DND-41 (cell line): ENCODE measurements around the gene POLD1.

Experiments
- ATAC-seq: fragments of 200-7000 bp; cut with Tn5 transposase; 3 replicates; pipeline ENCODE4 v1.9.1; 2021; ENCODE audit warnings: low read depth; ENCODE audit not compliant: insufficient read depth
- DNase-seq: peaks from one replicate; pipeline ENCODE4 v3.0.0-alpha.2; 2020
- H2AFZ ChIP-seq: 2 replicates; pipeline ENCODE4 v1.6.0; 2012; ENCODE audit warnings: low read depth, low read length
- H3K27ac ChIP-seq: 2 replicates; pipeline ENCODE4 v1.5.1; 2012; ENCODE audit warnings: low read length, inconsistent platforms
- H3K27me3 ChIP-seq: fragments of 200-600 bp; sonication (generic); 2 replicates; pipeline ENCODE4 v1.6.0; 2012; ENCODE audit warnings: low read length, mild to moderate bottlenecking, inconsistent platforms; ENCODE audit not compliant: insufficient read depth, poor library complexity
- H3K36me3 ChIP-seq: 2 replicates; pipeline ENCODE4 v1.5.1; 2012; ENCODE audit warnings: low read length, inconsistent platforms; ENCODE audit not compliant: insufficient read depth
- H3K4me1 ChIP-seq: 2 replicates; pipeline ENCODE4 v1.5.1; 2012; ENCODE audit warnings: mild to moderate bottlenecking, low read length; ENCODE audit not compliant: insufficient read depth
- H3K4me2 ChIP-seq: 2 replicates; pipeline ENCODE4 v1.6.0; 2012; ENCODE audit warnings: mild to moderate bottlenecking, moderate library complexity, low read length, inconsistent platforms; ENCODE audit not compliant: insufficient read depth
- H3K4me3 ChIP-seq, 2 experiments: fragments of 200-600 bp in 1 of 2; shearing (Covaris generic) in 1 of 2; 2 replicates each; pipeline ENCODE4 v1.5.1; 2012 to 2016; ENCODE audit warnings: inconsistent platforms in 2 of 2, low read length in 2 of 2, mild to moderate bottlenecking in 2 of 2, low read depth in 1 of 2, moderate library complexity in 1 of 2
- H3K79me2 ChIP-seq: 2 replicates; pipeline ENCODE4 v1.6.0; 2012; ENCODE audit warnings: low read length, inconsistent platforms; ENCODE audit not compliant: insufficient read depth
- H3K9ac ChIP-seq: 2 replicates; pipeline ENCODE4 v1.6.0; 2012; ENCODE audit warnings: low read depth, mild to moderate bottlenecking, inconsistent platforms, low read length, moderate library complexity
- H3K9me3 ChIP-seq: 2 replicates; pipeline ENCODE4 v1.5.1; 2012; ENCODE audit warnings: low read length, moderate library complexity, mild to moderate bottlenecking, inconsistent platforms; ENCODE audit not compliant: insufficient read depth, severe bottlenecking
- H4K20me1 ChIP-seq: 2 replicates; pipeline ENCODE4 v1.6.0; 2012; ENCODE audit warnings: low read length; ENCODE audit not compliant: insufficient read depth
- CTCF ChIP-seq: IDR thresholded peaks from 2 replicates; pipeline ENCODE4 v1.5.1; 2012; ENCODE audit warnings: borderline replicate concordance, low read length, moderate library complexity, mild to moderate bottlenecking; ENCODE audit not compliant: poor library complexity, severe bottlenecking; ENCODE audit errors: extremely low read depth
- EZH2 ChIP-seq: IDR thresholded peaks from 3 replicates; pipeline ENCODE4 v1.6.1; 2012; ENCODE audit warnings: borderline replicate concordance, low read depth, mild to moderate bottlenecking, moderate library complexity, low read length, inconsistent platforms; ENCODE audit not compliant: severe bottlenecking

The POLD1 gene

DNA sequence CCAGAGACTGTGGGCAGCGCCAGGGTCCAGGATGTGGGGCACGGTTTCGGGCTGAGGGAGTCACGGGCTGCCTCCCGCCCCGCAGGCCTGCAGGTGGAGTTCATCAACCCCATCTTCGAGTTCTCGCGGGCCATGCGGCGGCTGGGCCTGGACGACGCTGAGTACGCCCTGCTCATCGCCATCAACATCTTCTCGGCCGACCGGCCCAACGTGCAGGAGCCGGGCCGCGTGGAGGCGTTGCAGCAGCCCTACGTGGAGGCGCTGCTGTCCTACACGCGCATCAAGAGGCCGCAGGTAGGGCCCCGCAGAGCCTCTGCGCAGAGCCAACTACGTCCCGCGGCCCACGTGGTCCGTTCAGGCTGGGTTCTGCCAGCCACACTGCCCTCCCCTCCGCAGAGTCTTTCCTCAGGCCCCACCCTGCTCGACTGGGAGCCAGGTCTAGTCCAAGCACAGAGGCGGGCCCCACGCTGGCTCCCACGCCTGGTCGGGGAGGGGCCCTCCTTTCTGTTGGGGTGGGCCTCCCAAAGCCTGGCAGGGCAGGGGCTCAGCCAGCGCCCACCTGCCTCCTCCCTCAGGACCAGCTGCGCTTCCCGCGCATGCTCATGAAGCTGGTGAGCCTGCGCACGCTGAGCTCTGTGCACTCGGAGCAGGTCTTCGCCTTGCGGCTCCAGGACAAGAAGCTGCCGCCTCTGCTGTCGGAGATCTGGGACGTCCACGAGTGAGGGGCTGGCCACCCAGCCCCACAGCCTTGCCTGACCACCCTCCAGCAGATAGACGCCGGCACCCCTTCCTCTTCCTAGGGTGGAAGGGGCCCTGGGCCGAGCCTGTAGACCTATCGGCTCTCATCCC lies 2.0 kb upstream of the POLD1 start:
- peaks cover 71% of the 10 kb centered on the region for H3K36me3 ChIP-seq
- no peak overlapping the region for H3K27ac ChIP-seq
- no peak overlapping the region for H3K4me3 ChIP-seq
- peaks cover 40% of the 10 kb centered on the region for H3K79me2 ChIP-seq
- no peaks in the 10 kb centered on the region for H3K27me3 ChIP-seq
- TF ChIP-seq EZH2 = no peak
- TF ChIP-seq CTCF = no peak
- peaks cover 56% of the 10 kb centered on the region for H4K20me1 ChIP-seq
- H3K4me2 ChIP-seq = no peak overlapping the region
- ATAC-seq = no peak
- H2AFZ ChIP-seq = no peak overlapping the region
- no peaks in the 10 kb centered on the region for H3K9me3 ChIP-seq
- no peak overlapping the region for H3K9ac ChIP-seq
- no peak for DNase-seq
- H3K4me1 ChIP-seq = peaks cover 34% of the 10 kb centered on the region

DNA sequence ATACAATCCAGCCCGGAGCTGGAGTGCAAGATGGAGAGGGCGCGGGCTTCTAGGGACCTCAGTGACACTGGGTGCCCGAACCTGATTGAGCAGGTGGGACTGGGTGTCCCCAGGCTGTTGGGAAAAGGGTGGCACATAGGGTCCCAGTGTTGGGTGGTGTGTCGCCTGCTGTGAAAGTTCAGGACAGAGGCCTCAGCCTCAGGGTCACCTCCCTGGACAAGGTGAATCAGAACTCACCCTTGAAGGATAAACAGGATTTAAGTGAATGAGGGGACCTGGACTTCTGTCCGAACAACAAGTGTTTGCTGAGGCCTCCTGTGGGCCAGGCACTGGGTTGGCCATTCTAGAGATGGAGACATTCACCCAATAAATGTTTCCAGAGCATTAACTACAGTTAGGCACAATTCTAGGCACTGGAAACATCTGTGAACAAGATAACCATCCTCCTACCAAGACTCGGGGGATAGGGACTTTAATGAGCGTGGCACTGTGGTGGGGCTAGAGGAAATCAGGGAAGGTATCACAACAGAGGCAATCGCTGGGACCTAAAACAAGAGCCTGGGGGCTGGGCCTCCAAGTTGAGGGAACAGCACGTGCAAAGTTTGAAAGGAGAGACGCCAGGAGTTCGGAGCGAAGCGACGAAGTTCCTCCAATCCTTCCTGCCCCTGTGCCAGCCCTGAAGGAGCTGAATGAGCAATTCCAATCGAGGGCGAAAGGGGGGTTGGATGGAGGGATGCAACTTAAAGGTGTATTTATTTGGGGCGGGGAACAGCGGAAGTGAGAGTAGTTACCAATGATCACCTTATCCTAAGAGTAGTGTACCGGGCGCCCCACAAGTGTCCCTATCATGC lies 921 bp upstream of the POLD1 start:
- no peak for TF ChIP-seq EZH2
- Histone ChIP-seq H3K79me2 (peaks cover 41% of the 10 kb centered on the region), H2AFZ (peak overlapping the region; percentile 87), H3K9me3 (no peaks in the 10 kb centered on the region), H4K20me1 (peaks cover 56% of the 10 kb centered on the region), H3K27ac (peak overlapping the region; percentile 79), H3K9ac (peak overlapping the region; percentile 80), H3K4me1 (peaks cover 32% of the 10 kb centered on the region), H3K4me2 (peak overlapping the region; percentile 100), H3K27me3 (no peaks in the 10 kb centered on the region), H3K4me3 (peak overlapping the region in 1 of 2 experiments; percentile 100; a peak in 3 of 4 replicates), H3K36me3 (peaks cover 72% of the 10 kb centered on the region)
- ATAC-seq (no peak; the same call in 2 of the 3 replicates), DNase-seq (no peak)

DNA sequence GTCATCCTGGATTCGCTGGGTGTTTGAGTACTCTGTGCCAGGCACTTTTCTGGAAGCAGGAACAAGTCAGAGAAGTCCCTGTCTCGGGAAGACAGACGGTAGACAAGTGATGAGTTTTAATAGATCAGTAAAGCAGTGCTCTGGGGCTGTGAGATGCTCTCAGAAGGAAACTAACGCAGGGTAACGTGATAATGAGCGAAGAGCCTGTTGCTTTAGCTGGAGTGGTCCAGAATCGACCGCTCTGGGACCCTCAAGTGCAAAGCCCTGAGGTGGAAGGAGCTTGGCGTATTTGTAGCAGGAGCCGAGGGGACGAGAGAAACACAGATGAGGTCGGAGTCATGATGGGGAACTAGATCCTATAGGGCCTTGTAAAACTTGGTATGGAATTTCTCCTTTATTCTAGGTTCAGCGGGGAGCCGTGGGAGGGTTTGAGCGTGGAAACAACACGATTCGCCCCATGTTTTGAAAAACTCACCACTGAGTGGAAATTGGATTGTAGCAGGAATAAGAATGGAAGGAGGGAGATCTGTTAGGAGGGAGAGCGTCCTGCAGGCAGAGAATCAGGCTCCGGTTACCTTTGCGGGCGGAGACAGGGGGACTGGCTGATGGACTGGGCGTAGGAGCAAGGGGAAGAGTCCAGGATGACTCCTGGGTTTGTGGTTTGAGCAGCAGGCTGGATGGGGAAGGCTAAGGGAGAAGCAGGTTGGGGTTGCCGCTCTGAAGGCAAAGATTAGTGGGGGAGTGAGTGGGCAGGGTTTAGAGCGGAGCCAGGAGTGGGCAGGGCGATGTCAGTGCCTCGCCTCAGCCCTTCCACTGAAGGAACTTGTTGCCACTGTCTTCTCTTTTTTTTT lies 763 bp downstream of the POLD1 start:
- Histone ChIP-seq H2AFZ (peak overlapping the region; percentile 83), H3K36me3 (peaks cover 67% of the 10 kb centered on the region), H3K4me2 (peak overlapping the region; percentile 100), H3K4me1 (peaks cover 32% of the 10 kb centered on the region), H3K27me3 (no peaks in the 10 kb centered on the region), H3K9me3 (no peaks in the 10 kb centered on the region), H3K27ac (peak overlapping the region; percentile 89), H4K20me1 (peaks cover 46% of the 10 kb centered on the region), H3K79me2 (peaks cover 56% of the 10 kb centered on the region), H3K4me3 (peak overlapping the region; percentile 98 to 100; a peak in 3 of 4 replicates), H3K9ac (peak overlapping the region; percentile 80)
- TF ChIP-seq CTCF (no peak), EZH2 (no peak)
- DNase-seq (no peak), ATAC-seq (no peak)
